Measurements from ENCODE around the gene ZCCHC14. TPM values are rescaled to one million over a fixed set of nuclear protein-coding genes. Genes with fewer than 3 reads are reported as not detected.
A peak's percentile ranks its signal among the peaks of the same experiment; 100 is the strongest.
"Not testable (repeated sequence)": the region's sequence is repeated elsewhere in the genome, so short reads cannot be mapped to it uniquely, and the experiment has no call there.

ZCCHC14 gene
- total RNA-seq, 1 donor from 2014 or later = 50.4 TPM

DNA sequence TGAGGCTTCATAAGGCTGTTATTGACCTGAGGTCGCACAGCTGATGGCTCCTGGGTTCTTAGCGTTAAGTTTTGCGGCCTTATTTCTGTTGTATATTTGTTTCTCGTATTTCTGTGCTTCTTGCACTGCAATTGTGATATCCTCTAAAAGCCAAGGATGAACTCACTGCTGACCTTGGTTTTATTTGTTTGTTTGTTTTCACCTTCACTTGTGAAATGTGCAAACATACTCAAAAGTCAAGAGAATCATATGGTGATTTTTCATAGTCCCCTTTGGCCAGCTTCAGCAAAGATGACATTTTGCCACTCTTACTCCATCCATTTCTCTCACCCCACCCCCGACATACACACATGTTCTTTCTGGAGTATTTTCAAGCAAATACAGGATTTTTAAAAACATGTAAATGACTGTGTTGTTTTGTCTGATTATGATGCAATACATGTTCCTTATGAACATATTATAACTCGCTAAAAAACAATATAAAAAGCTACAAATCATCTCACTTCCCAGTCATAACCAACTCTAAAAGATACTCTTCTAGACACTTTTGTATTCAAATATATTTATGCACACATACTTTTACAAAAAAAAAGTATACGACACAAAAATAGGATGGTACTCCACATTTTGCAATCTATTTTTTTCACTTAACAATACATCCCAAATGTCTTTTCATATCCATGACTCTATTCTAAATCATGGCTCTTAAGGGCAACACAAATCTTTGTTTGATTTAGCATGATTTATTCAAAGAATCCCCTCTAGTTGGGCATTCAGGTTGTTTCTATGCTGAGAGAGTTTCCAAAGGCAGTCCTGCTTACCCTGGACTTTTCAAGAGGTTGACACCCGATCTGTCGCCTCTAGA lies 5.7 kb upstream of the ZCCHC14 start:
- Mint-ChIP-seq H3K27ac (ENCODE audit: unreplicated experiment) (no peak overlapping the region), H3K4me1 (ENCODE audit: unreplicated experiment) (peaks cover 16% of the 10 kb centered on the region), H3K9me3 (ENCODE audit: unreplicated experiment) (no peaks in the 10 kb centered on the region), H3K36me3 (ENCODE audit: low read depth, unreplicated experiment) (no peaks in the 10 kb centered on the region), H3K27me3 (ENCODE audit: unreplicated experiment) (peaks cover 8% of the 10 kb centered on the region), H3K4me3 (ENCODE audit: unreplicated experiment) (no peak overlapping the region)
- no peak for DNase-seq (ENCODE audit: low spot score)
- TF ChIP-seq, protein P1, sequence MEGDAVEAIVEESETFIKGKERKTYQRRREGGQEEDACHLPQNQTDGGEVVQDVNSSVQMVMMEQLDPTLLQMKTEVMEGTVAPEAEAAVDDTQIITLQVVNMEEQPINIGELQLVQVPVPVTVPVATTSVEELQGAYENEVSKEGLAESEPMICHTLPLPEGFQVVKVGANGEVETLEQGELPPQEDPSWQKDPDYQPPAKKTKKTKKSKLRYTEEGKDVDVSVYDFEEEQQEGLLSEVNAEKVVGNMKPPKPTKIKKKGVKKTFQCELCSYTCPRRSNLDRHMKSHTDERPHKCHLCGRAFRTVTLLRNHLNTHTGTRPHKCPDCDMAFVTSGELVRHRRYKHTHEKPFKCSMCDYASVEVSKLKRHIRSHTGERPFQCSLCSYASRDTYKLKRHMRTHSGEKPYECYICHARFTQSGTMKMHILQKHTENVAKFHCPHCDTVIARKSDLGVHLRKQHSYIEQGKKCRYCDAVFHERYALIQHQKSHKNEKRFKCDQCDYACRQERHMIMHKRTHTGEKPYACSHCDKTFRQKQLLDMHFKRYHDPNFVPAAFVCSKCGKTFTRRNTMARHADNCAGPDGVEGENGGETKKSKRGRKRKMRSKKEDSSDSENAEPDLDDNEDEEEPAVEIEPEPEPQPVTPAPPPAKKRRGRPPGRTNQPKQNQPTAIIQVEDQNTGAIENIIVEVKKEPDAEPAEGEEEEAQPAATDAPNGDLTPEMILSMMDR (IDR thresholded peaks at IDR 0.05; ENCODE audit: unreplicated experiment) = no peak

DNA sequence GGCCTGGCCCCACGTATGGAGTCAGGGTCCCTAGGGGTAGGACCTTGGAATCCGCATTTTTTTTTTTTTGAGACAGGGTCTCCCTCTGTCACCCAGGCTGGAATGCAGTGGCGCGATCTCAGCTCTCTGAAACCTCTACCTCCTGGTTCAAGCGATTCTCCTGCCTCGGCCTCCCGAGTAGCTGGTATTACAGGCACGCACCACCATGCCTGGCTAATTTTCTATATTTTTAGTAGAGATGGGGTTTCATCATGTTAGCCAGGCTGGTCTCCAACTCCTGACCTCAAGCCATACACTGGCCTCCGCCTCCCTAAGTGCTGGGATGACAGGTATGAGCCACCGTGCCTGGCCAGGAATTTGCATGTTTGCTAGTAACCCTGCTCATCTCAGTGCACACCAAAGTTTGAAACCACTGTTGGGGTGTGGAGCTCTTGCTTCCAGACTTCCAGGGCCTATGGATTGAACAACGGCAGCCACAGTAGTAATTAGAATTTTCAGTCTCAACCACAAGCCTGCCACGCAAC lies 5.0 kb upstream of the ZCCHC14 start:
- not testable (repeated sequence) for H3K4me3 Mint-ChIP-seq (ENCODE audit: unreplicated experiment); H3K27me3 Mint-ChIP-seq (ENCODE audit: unreplicated experiment); H3K27ac Mint-ChIP-seq (ENCODE audit: unreplicated experiment); H3K36me3 Mint-ChIP-seq (ENCODE audit: low read depth, unreplicated experiment); DNase-seq (ENCODE audit: low spot score); H3K9me3 Mint-ChIP-seq (ENCODE audit: unreplicated experiment)
- H3K4me1 Mint-ChIP-seq (ENCODE audit: unreplicated experiment) = peaks cover 16% of the 10 kb centered on the region

DNA sequence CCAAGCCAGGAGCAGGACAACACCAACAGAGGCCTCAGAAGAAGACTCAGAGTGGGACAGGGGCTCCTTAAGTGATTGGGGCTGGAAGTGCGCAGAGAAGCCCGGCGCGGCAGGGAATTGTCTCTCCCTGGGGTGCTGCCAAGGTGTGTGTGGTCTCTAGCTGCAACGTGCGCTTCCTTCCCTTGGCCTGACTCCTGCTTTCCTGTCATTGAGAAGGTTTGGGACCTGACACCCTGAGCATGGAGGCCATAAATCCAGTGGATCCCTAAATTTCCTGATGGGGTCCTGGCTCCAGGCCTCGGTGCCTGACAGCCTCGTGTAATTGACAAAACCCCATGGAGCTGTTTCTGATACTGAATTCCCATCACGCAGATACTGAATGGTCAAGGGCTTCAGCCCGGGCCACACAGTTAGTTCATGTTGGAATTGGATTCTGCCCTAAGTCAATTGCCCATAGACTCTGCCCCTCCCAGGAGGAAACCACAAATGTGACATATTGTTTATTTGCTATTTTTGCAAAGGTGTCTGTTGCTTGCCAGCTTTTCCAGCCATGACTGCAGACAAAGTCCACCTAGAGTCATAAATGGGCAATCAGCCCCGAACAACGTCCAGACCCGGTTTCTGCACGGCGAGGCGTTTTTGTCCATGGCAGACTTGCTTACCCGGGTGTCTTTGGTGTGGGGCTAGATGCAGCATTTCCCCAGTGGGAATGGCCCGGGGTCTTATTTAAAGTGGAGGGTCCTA lies 4.4 kb upstream of the ZCCHC14 start:
- H3K4me1 Mint-ChIP-seq (ENCODE audit: unreplicated experiment) = peaks cover 16% of the 10 kb centered on the region
- H3K27ac Mint-ChIP-seq (ENCODE audit: unreplicated experiment); H3K36me3 Mint-ChIP-seq (ENCODE audit: low read depth, unreplicated experiment); H3K9me3 Mint-ChIP-seq (ENCODE audit: unreplicated experiment); H3K4me3 Mint-ChIP-seq (ENCODE audit: unreplicated experiment); H3K27me3 Mint-ChIP-seq (ENCODE audit: unreplicated experiment); DNase-seq (ENCODE audit: low spot score): not testable (repeated sequence)

DNA sequence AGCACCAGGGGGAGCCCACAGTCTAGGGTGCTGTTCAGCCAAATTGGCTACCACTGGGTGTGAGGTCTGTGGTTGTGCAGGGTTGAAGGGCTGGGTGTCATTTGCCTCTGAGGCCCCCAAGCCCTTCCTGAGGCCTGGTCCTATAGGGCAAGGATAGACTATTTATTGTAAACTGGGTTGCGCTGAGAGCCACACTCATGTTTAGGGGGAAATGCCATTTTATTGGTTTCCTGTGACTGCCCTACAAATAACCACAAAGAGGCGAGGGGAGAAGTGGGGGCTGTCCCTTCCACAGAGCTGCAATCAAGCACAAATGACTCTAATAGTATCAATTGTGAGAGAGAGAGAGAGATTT lies 3.6 kb upstream of the ZCCHC14 start:
- H3K36me3 Mint-ChIP-seq (ENCODE audit: low read depth, unreplicated experiment) = no peaks in the 10 kb centered on the region
- no peak overlapping the region for H3K4me3 Mint-ChIP-seq (ENCODE audit: unreplicated experiment)
- TF ChIP-seq, protein P1 (IDR thresholded peaks at IDR 0.05; ENCODE audit: unreplicated experiment) = no peak
- peak overlapping the region; percentile 52 for H3K27ac Mint-ChIP-seq (ENCODE audit: unreplicated experiment)
- peaks cover 8% of the 10 kb centered on the region for H3K27me3 Mint-ChIP-seq (ENCODE audit: unreplicated experiment)
- H3K9me3 Mint-ChIP-seq (ENCODE audit: unreplicated experiment) = no peaks in the 10 kb centered on the region
- DNase-seq (ENCODE audit: low spot score) = no peak
- H3K4me1 Mint-ChIP-seq (ENCODE audit: unreplicated experiment) = peaks cover 16% of the 10 kb centered on the region

DNA sequence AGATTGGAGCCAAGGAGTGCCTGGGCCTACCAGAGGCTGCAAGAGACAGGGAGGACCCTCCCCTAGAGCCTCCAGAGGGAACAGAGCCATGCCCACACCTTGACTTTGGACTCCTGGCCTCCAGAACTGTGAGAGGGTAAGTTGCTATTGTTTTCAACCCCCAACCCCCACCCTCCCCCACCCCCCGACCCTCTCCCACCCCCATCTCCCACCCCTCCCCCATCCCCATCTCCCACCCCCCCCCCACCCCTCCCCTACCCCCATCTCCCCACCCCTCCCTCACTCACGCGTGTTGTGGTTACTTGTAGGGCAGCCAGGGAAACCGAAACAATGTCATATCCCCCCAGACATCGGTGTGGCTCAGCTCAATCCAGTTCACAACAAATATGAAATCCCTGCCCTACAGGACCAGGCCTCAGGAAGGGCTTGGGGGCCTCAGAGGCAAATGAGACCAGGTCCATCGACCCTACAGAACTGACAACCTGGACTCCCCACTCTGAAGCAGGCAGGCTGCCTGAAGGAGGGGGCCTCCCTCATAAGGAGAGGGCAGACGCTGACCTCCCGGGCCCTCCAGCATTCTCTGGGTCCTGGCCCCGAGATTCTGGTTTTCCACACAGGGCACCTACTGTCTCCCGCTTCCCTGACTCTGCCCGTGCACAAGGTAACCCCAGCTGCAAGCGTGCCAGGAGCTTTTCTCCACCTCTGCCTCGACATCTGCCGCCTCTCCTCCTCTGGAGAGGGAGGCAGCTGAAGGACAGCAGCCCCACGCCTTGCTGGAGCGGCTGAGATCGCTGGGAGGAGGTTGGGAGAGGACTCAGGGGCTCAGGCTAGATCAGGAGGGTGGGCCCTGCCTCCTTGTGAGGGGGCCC lies 3.0 kb upstream of the ZCCHC14 start:
- Mint-ChIP-seq H3K27ac (ENCODE audit: unreplicated experiment) (peak overlapping the region; percentile 52), H3K27me3 (ENCODE audit: unreplicated experiment) (peaks cover 8% of the 10 kb centered on the region), H3K36me3 (ENCODE audit: low read depth, unreplicated experiment) (no peaks in the 10 kb centered on the region), H3K4me3 (ENCODE audit: unreplicated experiment) (no peak overlapping the region), H3K9me3 (ENCODE audit: unreplicated experiment) (no peaks in the 10 kb centered on the region), H3K4me1 (ENCODE audit: unreplicated experiment) (peaks cover 18% of the 10 kb centered on the region)
- TF ChIP-seq, protein P1 (IDR thresholded peaks at IDR 0.05; ENCODE audit: unreplicated experiment) = no peak
- DNase-seq (ENCODE audit: low spot score) = no peak

Measured in endothelial cell (in vitro differentiated cells).